HFFc6 (cell line): Measurements from ENCODE around the gene SNX19. TPM values are rescaled to one million over a fixed set of nuclear protein-coding genes. Genes with fewer than 3 reads are reported as not detected.

ENCODE experiments used
- DNase-seq: peaks from one replicate; pipeline ENCODE4 v3.0.0-alpha.2; 2018
- H3K27ac Mint-ChIP-seq: 2 replicates; pipeline ENCODE4 v1.8.0; 2020; ENCODE audit warnings: mild to moderate bottlenecking, mixed read lengths
- H3K27me3 Mint-ChIP-seq: 2 replicates; pipeline ENCODE4 v1.8.0; 2021; ENCODE audit warnings: mild to moderate bottlenecking, moderate library complexity, mixed read lengths; ENCODE audit not compliant: insufficient read depth
- H3K36me3 Mint-ChIP-seq: 2 replicates; pipeline ENCODE4 v1.8.0; 2021; ENCODE audit warnings: low read depth, mixed read lengths
- H3K4me1 Mint-ChIP-seq: 2 replicates; pipeline ENCODE4 v1.8.0; 2020; ENCODE audit warnings: low read depth, mixed read lengths
- H3K4me3 Mint-ChIP-seq: 2 replicates; pipeline ENCODE4 v1.8.0; 2020; ENCODE audit warnings: mild to moderate bottlenecking, moderate library complexity, mixed read lengths
- H3K9me3 Mint-ChIP-seq: 2 replicates; pipeline ENCODE4 v1.8.0; 2020; ENCODE audit warnings: mild to moderate bottlenecking, mixed read lengths
- CTCF ChIP-seq: fragments of 200-600 bp; sonication (generic); IDR thresholded peaks from 2 replicates; pipeline ENCODE4 v1.5.0; 2021; ENCODE audit warnings: antibody characterized with exemption, mild to moderate bottlenecking
- total RNA-seq, 6 experiments: library from RNA; stranded (reverse); fragmentation: NEBNext Ultra II Directional; extraction: Animal tissue kit (Norgen Biotek cat#: 25700); gene quantifications; 2 replicates in 1 of 6; 3 replicates in 5 of 6; pipeline ENCODE4 v1.2.3, GENCODE V29; 2021

The SNX19 gene
- total RNA-seq, 6 experiments from 2014 or later: 44.2 to 56.7 (median 50.2) TPM

- no peak for TF ChIP-seq CTCF
- Mint-ChIP-seq H3K9me3 (no peaks in the 10 kb centered on the region), H3K4me1 (peaks cover 13% of the 10 kb centered on the region), H3K36me3 (peaks cover 12% of the 10 kb centered on the region), H3K27me3 (peaks cover 3% of the 10 kb centered on the region; the same call in 1 of the 2 replicates), H3K4me3 (no peak overlapping the region), H3K27ac (no peak overlapping the region)
- no peak for DNase-seq
Measured at GRCh38 chr11:130868086-130868710, 48.1 kb downstream of the SNX19 start.

- Mint-ChIP-seq H3K27me3 (peaks cover 3% of the 10 kb centered on the region; the same call in 1 of the 2 replicates), H3K4me3 (no peak overlapping the region), H3K4me1 (peaks cover 9% of the 10 kb centered on the region), H3K27ac (no peak overlapping the region), H3K36me3 (peaks cover 12% of the 10 kb centered on the region), H3K9me3 (no peaks in the 10 kb centered on the region)
- DNase-seq: no peak
- no peak for TF ChIP-seq CTCF
Measured at GRCh38 chr11:130866831-130867230, 49.4 kb downstream of the SNX19 start.

- TF ChIP-seq CTCF: no peak
- H3K4me1 Mint-ChIP-seq: peaks cover 9% of the 10 kb centered on the region; the same call in 1 of the 2 replicates
- no peaks in the 10 kb centered on the region for H3K9me3 Mint-ChIP-seq
- H3K4me3 Mint-ChIP-seq: no peak overlapping the region
- H3K36me3 Mint-ChIP-seq: peaks cover 1% of the 10 kb centered on the region
- no peak for DNase-seq
- H3K27ac Mint-ChIP-seq: no peak overlapping the region
- peaks cover 3% of the 10 kb centered on the region; the same call in 1 of the 2 replicates for H3K27me3 Mint-ChIP-seq
Measured at GRCh38 chr11:130865774-130866114, 50.5 kb downstream of the SNX19 start.

GRCh38 chr11:130865091-130865773 lies 51.0 kb downstream of the SNX19 start:
- TF ChIP-seq CTCF: no peak
- H3K9me3 Mint-ChIP-seq: no peaks in the 10 kb centered on the region
- no peak for DNase-seq

GRCh38 chr11:130861902-130862860 lies 54.1 kb downstream of the SNX19 start:
- TF ChIP-seq CTCF: peak; percentile 100
- Mint-ChIP-seq H3K9me3 (0 out of 2 replicates have a peak, but pooled peaks cover under 1% of the 10 kb centered on the region), H3K36me3 (no peaks in the 10 kb centered on the region), H3K27ac (0 out of 2 replicates have a peak overlapping the region, but pooled peaks have one; percentile 9), H3K27me3 (peaks cover under 1% of the 10 kb centered on the region; the same call in 1 of the 2 replicates), H3K4me3 (no peak overlapping the region), H3K4me1 (peaks cover 14% of the 10 kb centered on the region; the same call in 1 of the 2 replicates)
- DNase-seq: peak; percentile 73

More at GRCh38 chr11:130865091-130865773, 51.0 kb downstream of the SNX19 start:
- peaks cover 9% of the 10 kb centered on the region; the same call in 1 of the 2 replicates for H3K4me1 Mint-ChIP-seq
- no peak overlapping the region for H3K27ac Mint-ChIP-seq
- peaks cover 3% of the 10 kb centered on the region; the same call in 1 of the 2 replicates for H3K27me3 Mint-ChIP-seq
- H3K4me3 Mint-ChIP-seq: no peak overlapping the region
- no peaks in the 10 kb centered on the region for H3K36me3 Mint-ChIP-seq
